T-helper 1 cell (primary cell): ENCODE data around the gene TRMO.

Source experiments
- DNase-seq, 5 donors: peaks; one replicate each; pipeline ENCODE4 v3.0.0-alpha.2; 2012 to 2020

TRMO gene

DNA sequence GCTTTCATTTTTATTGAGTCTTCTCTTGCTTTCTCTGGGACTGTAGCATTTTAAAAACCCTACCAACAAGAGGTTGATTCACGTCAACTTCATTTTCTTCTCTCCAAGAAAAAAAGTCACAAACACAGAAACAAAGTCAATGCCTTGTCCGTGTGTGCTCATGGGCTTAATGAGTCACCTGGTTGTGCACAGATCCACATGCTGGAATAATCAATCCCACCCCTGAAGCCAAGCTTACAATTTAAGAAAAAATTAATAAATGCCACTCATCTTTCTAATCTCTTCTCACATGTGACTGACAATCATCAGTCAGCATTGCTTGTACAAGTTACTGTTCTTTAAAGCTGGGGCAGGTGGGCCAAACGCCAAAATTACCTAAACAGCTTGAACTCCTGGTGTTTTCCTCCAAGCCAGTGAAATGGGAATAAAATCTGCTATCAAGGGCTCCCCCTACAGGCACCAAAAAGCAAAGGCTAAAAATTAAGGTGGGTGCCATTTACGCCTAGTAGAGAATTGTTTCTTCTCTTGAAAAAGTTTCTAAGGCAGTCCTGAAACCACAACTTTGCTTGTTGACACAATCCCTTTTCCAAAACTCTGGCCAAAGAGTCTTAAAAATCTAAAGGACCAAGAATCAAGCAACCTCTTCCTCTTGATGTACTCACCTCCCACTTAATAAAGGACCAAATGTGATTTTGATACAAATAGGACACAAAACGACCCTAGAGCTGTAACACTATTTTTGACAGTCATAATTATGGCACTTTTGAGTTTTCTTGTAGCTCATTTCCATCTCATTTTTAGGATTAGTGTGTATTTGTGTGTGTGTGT is 21.3 kb downstream of the TRMO start:
- DNase-seq: peak in 1 of 5 donors; percentile 40

DNA sequence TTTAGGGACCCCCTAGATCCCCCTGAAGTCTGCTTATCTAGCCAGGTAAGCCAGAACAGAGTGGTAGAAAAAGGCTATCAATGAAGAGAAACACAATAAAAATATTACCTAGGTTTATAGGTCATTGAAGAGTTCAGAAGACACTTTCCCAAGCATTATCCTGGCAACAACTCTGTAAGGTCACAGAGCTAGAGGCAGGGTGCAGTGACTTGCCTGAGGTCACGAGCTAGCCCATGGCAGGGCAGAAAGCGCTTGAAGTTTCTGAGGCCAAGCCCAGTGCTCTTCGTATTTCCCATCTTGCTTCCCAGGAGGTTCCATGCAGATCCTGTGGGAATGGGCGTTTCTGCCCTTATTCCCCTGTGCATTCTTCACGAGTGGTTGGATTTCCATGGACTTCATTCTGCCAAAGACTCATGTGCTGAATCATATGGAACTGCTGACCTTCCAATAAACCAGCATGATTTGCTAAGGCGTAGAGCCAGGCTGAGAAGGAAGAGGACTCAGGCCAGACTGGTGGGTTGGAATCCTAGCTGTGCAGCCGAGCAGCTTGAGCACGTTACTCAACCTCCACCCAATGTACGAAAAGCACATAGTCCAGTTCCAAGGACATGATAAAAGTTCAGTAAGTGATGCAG is 22.1 kb downstream of the TRMO start:
- no peak for DNase-seq

DNA sequence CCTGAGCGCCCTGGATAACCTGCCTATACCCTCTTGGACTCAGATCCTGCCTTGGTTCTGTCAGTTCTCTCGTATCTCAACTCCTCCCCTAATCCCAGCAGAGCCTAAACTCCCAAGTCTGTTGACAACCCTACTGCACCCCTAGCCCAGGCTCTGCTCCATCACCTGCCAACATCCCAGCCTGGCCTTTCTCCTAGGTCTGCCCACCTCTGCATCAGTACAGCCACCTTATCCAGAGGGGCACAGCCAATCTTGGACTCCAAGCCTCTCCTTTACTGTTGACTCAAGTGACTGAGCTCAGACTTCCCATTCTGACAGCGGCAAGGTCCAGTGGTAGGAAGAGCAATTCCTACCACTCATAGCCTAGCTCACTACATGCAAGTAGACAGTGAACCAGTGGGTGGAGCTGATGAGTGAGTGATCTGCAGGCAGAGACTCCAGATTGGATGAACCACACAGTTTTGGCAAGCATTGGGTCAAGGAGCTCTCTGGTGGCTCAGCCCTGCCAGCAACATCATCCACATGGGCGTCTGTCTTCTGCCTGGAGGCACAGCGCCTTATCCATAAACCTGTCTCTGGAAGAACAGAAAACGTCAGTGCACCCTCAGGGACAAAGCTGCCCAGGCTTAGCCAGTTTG is 26.5 kb downstream of the TRMO start:
- peak in 1 of 5 donors; percentile 9 for DNase-seq

DNA sequence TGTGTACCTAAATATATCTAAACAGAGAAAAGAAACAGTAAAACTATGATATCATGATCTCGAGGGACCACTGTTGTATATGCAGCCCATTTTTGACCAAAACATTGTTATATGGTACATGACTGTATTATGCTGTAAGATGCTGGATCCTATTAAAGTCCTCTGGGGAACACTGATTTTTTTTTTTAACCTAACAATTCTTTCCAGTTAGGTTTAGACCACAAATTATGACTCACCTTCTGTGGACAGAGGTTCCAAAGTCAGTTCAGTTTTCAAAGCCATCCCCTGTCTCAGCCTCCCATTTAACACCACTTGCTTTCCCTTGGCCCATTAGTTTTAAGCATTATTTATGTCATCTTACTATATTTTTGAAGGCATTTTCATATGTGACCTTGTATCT is 27.1 kb downstream of the TRMO start:
- no peak for DNase-seq

DNA sequence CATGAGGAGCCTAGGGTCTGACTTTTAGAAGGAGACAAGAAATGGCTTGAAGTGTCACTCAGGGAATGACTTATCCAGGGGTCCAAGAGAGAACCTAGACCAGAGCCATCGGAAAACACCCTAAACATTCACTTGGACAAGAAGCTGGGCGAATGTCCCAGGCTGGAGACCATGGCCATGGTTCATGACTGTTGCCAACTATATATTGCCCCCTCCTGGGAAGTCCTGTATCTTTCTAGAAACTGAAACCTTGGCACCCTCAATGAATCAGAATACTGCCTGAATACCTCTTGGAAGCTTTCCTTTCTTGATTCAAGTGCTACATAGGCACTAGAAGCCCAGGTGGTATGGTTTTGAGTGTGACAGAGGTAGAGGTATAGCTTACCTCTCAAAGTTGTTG is 29.9 kb downstream of the TRMO start:
- no peak for DNase-seq

DNA sequence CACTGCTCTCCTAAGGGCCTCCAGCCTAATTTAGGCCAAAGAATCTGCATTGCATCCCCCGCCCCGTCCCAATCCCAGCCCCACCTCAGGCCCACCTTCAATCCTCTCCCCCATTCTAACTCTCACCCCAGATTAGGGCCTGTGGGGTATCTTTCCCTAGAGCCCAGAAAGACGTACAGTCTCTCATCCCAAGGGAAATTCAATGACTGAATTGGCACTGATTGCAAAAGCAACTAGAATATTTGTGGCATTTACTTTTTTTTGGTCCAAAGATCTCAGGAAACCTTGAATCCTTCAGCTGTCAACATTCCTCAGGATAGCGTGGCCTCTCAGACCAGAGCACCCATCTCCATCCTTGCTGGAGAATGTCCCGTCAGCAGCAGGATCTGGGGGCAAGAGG is 30.6 kb downstream of the TRMO start:
- no peak for DNase-seq

DNA sequence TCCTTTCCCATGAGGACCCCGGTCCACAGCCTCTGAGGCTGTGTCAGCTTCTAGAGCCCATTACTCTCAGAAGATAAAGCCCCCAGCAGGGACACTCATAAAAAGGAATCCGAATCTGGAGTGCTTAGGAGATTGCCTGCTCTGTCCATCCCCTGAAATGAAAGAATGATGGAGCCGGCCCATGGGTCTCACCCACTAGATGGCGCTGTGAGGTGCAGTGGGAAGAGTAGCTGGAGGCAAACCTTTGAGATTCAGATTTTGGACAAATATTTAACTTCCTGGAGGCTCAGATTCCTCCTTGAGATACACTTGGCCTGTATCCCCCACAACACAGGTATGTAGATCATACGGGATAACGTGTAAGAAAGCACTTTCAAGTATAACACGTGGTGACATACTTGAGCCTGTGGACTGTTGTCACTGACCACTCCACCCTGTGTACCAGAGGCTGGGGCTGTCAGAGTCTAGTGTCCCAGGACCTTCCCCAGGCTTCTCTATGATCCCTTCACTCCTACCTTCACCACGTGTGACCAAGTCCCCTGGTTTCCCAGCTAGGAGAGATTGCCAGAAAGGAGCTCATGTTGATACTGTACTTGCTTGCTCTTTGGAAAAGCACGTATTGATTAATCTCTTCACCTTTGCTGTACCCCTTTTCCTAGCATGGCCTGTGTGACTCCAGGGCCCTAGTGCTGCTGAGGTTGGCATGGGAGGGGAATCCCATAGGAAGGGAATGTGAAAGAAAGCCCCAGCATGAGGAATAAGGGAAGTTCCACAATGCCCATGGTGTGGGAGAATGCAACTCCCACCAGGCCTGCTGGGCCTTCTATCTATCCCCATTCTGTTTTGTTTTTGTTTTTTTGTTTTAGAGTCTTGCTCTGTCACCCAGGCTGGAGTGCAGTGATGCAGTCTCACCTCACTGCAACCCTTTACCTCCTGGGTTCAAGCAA is 32.1 kb downstream of the TRMO start:
- peak; percentile 23 to 59 (median 45) for DNase-seq

DNA sequence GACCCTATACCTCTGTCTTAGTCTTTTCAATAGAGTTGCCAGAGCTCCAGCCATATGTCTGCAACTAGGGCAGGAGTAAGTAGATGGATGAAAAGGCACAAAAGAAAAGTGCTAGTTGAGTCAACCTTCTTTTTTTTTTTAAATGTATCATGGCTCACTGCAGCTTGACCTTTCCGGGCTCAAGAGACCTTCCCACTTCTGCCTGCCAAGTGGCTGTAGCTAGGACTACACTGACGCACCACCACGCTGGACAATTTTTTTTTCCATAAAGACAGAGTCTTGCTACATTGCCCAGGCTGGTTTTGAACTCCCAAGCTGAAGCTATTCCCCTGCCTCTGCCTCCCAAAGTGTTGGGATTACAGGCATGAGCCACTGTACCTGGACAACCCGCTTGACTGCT is 42.0 kb downstream of the TRMO start:
- no peak for DNase-seq

DNA sequence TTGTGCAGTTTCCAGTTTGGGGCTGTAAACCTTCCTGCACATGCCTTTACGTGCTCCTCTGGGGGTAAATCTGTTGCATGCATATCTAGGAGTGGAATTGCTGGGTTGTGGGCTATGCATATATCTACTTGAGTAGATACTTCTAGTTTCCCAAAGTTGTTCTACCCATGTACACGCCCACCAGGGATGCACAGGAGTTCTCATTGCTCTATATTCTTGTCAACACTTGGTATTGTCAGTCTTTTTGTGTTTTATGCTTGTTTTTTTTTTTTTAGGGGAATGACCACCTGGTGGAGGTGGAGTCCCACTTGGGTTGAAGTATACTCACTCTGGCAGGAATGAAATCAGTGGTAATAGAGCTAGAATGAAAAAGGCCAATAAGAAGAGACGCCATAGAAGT is 46.2 kb downstream of the TRMO start:
- no peak for DNase-seq

DNA sequence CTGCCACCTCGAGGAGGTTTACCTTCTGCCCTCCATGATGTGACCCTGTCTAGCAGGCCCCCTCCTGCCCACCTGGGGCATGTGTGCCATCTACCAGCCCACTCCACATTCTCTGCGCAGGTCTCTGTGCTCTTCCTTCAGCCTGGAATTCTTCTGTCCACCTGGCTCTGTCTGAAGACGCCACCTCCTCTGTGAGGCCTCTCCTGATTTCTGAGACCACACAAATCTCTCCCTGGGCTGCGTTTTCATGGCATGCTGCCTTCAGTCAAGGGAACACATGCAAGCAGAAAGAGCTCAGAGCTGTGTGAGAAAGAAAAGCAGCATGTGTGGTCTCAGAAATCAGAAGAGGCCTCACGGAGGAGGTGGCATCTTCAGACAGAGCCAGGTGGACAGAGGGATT is 47.2 kb downstream of the TRMO start:
- DNase-seq: no peak

DNA sequence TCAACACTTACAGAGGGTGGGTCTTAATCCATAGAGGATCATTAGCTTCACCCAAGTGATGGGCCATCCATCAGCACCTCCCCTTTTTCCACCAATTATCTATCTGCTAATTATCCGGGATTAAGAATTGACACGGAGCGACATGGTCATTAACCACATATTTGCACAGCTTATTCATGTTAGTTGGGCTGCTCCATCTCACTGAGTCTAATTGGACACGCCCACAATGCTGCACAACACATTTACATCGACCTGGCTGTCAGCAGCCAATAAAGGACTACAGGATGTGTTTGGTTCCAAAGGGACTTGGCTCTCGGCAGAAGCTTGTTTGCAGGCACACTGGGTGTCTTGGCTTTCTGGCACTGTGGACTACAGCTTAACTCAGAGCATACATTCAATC is 47.7 kb downstream of the TRMO start:
- no peak for DNase-seq

DNA sequence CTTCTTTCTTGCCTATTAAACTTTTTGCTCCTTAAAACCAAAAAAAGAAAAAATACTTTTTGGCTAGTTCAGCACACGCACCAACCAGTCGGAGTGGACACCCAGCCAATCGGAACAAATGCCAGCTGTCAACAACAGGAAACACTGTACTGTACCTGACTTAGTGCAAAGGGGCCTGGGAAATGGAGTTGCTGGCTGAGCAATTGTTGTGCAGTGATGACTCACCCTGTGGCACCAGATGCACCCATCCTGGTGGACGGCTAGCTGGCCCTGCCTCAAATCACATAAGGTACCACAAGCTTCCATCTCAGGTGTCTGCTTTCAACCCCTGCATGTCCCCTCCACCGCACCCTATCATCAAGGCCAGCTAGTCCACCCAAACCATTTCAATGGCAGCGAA is 48.4 kb downstream of the TRMO start:
- no peak for DNase-seq

DNA sequence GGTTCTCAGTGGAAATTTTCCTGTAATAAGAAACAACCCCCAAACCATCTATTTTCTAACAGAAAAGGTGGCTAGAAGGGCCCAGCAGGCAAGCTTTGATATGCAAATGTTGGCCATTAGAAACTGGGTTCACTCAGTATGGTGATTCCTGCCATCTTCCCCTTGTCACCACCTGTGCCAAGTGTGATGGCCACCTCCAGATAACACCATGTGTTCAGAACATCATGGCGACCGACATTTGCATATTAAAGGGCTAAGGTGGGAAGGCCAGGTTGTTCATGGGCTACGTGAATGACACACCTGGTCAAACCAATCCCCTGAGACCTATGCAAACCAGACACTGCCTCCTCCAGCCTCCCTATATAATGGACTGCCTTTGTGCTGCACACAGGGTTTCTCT is 48.9 kb downstream of the TRMO start:
- no peak for DNase-seq

DNA sequence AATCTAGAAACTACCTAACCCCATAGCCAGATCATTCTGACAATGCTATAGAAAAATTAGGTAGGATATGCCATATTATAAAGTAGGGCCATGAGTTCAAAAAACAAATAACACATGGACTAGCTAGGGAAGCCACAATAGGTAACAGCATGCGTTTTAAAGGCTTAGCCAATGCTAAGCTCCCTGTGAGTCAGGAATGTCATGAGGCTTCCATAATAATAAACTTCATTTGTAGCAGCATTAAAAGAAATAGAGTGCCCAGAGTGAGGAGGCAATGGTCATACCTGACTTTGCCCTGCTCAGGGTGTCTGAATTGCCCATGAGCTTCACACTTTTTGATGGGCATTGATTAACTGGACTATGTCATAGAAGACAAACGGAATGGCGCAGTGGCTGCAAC is 53.4 kb downstream of the TRMO start:
- no peak for DNase-seq

DNA sequence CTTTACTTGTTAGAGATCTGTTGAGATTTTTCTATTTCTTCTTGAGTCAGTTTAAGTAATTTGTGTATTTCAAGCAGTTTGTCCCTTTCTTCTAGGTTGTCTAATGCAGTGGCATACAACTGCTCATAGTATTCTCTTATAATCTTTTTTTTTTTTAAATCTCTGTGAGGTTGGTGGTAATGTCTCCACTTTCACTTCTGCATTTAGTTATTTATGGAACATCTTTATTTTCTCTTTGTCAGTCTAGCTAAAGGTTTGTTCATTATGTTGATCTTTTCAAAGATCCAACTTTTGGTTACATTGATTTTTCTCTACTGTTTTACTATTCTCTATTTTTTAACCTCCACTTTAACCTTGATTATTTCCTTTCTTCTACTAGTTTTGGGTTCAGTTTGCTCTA is 55.5 kb downstream of the TRMO start:
- no peak for DNase-seq

DNA sequence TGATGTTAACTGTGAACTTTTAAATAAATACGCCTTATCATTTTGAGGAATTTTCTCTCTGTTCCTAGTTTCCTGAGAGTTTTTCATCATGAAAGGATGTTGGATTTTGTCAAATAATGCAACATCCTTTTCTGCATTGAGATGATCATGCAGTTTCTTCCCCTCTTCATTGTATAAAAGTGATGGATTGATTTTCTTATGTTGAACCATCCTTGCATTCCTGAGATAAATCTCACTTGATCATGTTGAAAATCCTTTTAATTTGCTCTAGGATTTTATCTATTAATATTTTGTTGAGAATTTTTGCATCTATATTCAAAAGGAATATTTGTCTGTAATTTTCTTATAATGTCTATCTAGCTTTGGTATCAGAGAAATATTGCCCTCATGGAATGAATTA is 56.0 kb downstream of the TRMO start:
- DNase-seq: no peak

DNA sequence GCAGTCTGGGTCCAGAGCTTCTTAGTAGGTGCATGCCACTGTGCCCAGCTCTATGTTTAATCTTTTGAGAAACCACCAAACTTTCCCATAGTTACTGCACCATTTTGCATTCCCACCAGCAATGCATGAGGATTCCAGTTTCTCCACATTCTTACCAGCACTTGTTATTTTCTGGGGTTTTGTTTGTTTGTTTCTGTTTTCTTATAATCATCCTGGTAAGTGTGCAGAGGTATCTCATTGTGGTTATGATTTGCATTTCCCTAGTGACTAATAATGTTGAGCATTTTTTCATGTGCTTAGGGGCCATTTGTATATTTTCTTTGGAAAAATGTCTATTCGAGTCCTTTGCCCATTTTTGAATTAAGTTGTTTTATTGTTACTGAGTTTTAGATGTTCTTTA is 57.9 kb downstream of the TRMO start:
- no peak for DNase-seq

DNA sequence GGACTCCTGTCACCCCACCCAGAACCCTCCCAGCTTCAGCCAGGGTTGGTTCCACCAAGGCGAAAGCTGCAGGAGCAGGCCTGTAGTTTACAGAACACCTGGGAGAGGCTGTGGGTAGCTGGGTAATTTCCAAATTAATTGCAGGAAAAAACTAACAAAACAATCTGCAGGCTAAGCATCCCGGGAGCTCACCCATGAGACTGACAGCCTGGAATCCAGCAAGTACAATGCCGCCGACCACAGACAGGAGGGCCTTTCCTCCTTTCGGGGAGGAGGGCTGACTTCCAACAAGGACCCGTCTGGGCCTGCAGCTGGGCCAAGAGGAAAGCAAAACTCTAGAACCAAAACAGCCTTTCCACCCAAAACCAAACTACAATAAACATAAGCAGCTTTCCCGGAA is 59.0 kb downstream of the TRMO start:
- no peak for DNase-seq

DNA sequence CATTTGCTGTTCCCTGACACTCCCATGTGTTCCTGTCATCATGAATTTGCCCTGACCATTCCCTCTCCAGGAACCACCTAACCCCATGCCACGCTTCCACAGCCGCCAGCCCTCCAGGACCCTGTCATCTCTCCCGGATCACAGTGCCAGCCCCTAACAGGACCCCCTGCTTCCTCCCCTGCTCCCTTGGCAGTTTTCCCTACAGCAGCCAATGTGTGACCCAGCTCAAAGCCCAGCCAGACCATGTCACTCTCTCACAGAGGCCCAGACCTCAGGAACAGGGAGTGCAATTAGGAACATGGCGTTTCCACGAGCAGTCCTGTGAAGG is 61.2 kb downstream of the TRMO start:
- no peak for DNase-seq

DNA sequence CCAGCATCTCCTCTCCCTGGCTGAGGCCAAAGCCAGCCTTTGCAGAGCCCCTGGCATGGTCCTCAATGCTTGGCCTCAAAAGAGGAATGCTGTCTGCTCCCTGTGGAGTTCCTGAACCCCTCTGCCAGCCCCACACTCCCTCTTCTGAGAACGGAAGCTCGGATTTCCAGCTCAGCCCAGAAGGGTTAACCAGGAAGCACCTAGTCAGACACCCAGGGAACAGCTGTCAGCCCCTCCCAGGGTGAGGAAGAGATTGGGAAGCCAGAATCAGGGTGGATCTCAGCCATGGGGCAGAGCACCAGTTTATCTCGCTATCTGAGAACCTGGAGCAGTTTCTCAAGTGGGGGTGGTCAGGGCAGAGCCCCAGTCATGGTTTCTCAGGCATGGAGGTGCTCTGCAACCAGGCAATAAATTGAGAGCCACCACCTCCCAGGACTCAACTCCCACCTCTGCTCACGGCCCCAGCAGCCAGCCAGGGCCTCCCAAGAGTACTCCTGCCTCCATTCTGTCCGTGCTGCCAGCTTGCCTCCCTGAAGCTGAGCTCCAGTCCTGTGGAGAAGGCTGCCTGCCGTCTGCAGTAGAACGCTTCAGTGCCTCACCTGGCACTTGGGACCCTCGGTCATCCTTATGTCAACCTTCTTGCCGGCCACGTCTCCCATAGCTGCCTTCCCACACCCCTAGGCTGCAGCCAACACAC is 61.7 kb downstream of the TRMO start:
- DNase-seq: no peak

DNA sequence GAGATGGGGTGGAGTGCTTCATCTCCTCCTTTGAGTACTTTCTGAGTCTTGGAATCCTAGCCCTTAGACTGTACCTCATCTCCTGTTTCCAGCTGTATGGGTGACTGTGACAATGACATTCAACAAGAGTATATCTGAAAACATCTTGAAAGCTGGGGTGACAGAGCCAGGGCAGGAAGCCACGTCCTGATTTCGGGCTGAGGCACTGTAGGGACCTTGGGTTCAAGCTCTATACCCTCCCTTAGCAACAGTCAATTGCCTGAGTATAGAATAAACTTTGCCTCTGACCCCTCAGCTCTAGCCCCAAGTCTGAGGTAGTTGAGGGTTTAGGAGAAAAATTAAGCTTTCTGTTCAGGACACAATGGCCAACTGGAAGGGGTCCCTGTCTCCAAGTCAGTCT is 63.0 kb downstream of the TRMO start:
- no peak for DNase-seq

DNA sequence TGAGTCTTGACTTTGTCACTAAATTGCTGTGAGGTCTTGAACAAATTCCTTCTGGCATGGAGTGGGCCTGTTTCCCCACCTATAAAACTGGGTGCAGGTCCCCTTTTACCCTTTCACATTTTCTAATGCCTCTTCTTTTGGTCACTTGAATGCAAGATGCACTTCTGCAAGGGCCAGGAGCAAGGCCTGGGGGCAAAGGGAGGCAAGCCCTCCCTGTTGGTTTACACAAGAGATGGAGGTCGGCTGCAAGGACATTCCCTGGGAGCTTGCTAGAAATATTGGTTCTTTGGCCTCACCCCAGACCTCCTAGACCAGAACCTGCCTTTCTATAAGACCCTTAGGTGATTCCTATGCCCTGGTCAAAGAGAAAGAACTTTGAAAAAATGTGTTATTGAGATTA is 63.5 kb downstream of the TRMO start:
- no peak for DNase-seq

DNA sequence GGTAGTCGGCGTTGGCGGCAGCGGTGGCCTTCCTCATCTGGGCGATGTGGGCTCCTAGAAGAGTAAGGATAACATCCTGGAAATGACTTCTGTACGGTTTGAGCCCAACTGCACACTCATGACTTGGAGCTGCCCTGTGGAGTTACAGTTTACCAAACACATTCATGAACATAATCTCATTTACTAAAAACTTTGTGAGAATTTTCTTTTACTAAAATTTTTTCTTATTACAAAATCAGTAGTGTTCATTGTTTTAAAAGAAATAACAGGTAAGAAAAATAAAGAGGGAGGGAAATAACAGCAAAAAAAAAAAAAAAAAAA is 63.9 kb downstream of the TRMO start:
- DNase-seq: no peak
